OCI-LY7 (cell line): Measurements from ENCODE around the gene TMEM200A.

Experiments
- EZH2phosphoT487 ChIP-seq: fragments of 200-600 bp; sonication (generic); IDR thresholded peaks from 2 replicates; pipeline ENCODE4 v1.6.1; 2018; ENCODE audit warnings: low read depth, borderline replicate concordance, mild to moderate bottlenecking, mixed run types, antibody characterized with exemption, low read length, moderate library complexity, mixed read lengths
- TF ChIP-seq, protein P1 (sequence below): fragments of 200-600 bp; sonication (generic); conservative IDR thresholded peaks from 2 replicates; pipeline ENCODE4 v1.5.1; 2014; ENCODE audit warnings: mild to moderate bottlenecking, antibody characterized with exemption, low read length, moderate library complexity, mixed read lengths

DNA sequence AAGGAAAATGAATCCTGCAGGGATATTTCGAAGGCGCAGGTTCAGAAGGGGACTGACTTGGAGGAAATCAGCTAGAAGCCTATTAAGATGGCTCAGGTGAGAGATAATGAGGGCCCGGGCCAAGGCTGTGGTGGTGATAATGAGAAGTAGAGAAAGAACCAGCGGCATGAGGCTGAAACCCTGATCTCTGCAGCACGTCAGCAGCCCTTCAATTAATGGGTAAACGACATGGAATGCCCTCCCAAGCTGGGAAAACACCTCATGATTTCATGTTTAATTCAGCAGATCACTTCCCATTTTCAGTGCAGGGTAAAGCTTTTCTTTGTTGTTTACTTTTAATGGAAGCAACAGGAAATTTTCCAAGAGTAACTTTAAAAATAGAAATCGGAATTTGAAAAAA lies 104.9 kb downstream of the TMEM200A start:
- TF ChIP-seq, protein P1, sequence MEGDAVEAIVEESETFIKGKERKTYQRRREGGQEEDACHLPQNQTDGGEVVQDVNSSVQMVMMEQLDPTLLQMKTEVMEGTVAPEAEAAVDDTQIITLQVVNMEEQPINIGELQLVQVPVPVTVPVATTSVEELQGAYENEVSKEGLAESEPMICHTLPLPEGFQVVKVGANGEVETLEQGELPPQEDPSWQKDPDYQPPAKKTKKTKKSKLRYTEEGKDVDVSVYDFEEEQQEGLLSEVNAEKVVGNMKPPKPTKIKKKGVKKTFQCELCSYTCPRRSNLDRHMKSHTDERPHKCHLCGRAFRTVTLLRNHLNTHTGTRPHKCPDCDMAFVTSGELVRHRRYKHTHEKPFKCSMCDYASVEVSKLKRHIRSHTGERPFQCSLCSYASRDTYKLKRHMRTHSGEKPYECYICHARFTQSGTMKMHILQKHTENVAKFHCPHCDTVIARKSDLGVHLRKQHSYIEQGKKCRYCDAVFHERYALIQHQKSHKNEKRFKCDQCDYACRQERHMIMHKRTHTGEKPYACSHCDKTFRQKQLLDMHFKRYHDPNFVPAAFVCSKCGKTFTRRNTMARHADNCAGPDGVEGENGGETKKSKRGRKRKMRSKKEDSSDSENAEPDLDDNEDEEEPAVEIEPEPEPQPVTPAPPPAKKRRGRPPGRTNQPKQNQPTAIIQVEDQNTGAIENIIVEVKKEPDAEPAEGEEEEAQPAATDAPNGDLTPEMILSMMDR, result no peak
- no peak for TF ChIP-seq EZH2phosphoT487
